ENCODE data around the gene CAB39.

Gene CAB39

GRCh38 chr2:230765611-230766300, 53.1 kb downstream of the CAB39 start:
- Histone ChIP-seq H3K4me3 (ENCODE audit: low read depth, low read length) (no peak overlapping the region), H3K27me3 (replicated peaks) (no peaks in the 10 kb centered on the region), H3K27ac (no peak overlapping the region), H3K36me3 (replicated peaks) (peaks cover 5% of the 10 kb centered on the region)
- peak; percentile 11 for DNase-seq
- in situ Hi-C loops (cut with HindIII; ENCODE audit: low pct_ligation_motif_present, low sequenced_read_pairs) = no loop called here
- TF ChIP-seq CTCF (IDR thresholded peaks at IDR 0.05; ENCODE audit: low read depth, low read length, missing control alignments) = no peak

GRCh38 chr2:230767862-230768388, 55.3 kb downstream of the CAB39 start:
- Histone ChIP-seq H3K27ac (no peak overlapping the region), H3K36me3 (replicated peaks) (no peaks in the 10 kb centered on the region), H3K27me3 (replicated peaks) (no peaks in the 10 kb centered on the region), H3K4me3 (ENCODE audit: low read depth, low read length) (no peak overlapping the region)
- DNase-seq = no peak
- in situ Hi-C loops (cut with HindIII; ENCODE audit: low pct_ligation_motif_present, low sequenced_read_pairs) = no loop called here
- TF ChIP-seq CTCF (IDR thresholded peaks at IDR 0.05; ENCODE audit: low read depth, low read length, missing control alignments) = no peak

GRCh38 chr2:230770804-230771203, 58.2 kb downstream of the CAB39 start:
- Histone ChIP-seq H3K27ac (no peak overlapping the region), H3K4me3 (ENCODE audit: low read depth, low read length) (no peak overlapping the region), H3K27me3 (replicated peaks) (no peaks in the 10 kb centered on the region), H3K36me3 (replicated peaks) (peaks cover 3% of the 10 kb centered on the region)
- no peak for TF ChIP-seq CTCF (IDR thresholded peaks at IDR 0.05; ENCODE audit: low read depth, low read length, missing control alignments)
- in situ Hi-C loops (cut with HindIII; ENCODE audit: low pct_ligation_motif_present, low sequenced_read_pairs) = no loop called here
- DNase-seq = no peak

GRCh38 chr2:230772156-230772555, 59.5 kb downstream of the CAB39 start:
- H3K4me3 ChIP-seq (ENCODE audit: low read depth, low read length) = no peak overlapping the region
- no peak for DNase-seq
- H3K27ac ChIP-seq = no peak overlapping the region
- no peaks in the 10 kb centered on the region for H3K27me3 ChIP-seq (replicated peaks)
- H3K36me3 ChIP-seq (replicated peaks) = peaks cover 3% of the 10 kb centered on the region
- in situ Hi-C loops (cut with HindIII; ENCODE audit: low pct_ligation_motif_present, low sequenced_read_pairs) = no loop called here
- no peak for TF ChIP-seq CTCF (IDR thresholded peaks at IDR 0.05; ENCODE audit: low read depth, low read length, missing control alignments)

GRCh38 chr2:230773039-230773773, 60.6 kb downstream of the CAB39 start:
- DNase-seq = no peak
- no peak overlapping the region for H3K27ac ChIP-seq

More at GRCh38 chr2:230773039-230773773, 60.6 kb downstream of the CAB39 start:
- Histone ChIP-seq H3K36me3 (replicated peaks) (peaks cover 3% of the 10 kb centered on the region), H3K27me3 (replicated peaks) (no peaks in the 10 kb centered on the region), H3K4me3 (ENCODE audit: low read depth, low read length) (no peak overlapping the region)
- no peak for TF ChIP-seq CTCF (IDR thresholded peaks at IDR 0.05; ENCODE audit: low read depth, low read length, missing control alignments)
- in situ Hi-C loops (cut with HindIII; ENCODE audit: low pct_ligation_motif_present, low sequenced_read_pairs) = no loop called here
